ENCODE data around the gene FXYD2. TPM values are rescaled to one million over a fixed set of nuclear protein-coding genes. Genes with fewer than 3 reads are reported as not detected.

Gene FXYD2
- total and polyA plus RNA-seq, 4 experiments from 2014 or later, result 3.5 to 10.5 (median 8.2) TPM

DNA sequence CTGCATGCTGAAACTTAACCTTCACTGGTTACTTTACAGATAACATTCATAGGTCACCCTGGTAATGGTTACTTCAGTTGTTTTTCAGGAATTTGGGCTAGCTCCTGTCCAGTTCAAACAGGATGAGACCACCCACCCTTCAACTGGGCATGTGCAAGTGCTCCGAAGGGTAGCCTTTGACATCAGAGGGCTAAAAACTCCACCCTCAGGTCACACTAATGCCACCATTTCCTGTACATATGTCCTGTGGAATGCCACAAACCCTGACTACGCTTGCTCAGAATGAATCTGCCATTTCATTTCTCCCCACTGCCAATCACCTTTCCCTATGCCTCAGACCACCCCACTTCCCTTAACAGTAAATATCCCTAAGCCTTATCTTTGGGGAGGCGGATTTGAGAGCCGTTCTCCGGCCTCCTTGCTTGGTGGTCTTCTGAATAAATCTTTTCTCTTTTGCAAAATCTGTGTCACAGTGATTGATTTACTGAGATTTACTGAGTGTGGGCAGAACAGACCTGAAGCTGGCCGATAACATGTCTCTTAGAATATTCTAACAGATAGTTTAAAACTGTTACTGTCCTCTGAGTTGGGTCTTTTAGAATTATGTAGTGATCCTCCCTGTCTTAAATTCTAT, 25.4 kb upstream of the FXYD2 start:
- Histone ChIP-seq H3K36me3 (ENCODE audit: insufficient read depth, low read length) (no peaks in the 10 kb centered on the region), H3K9me3 (ENCODE audit: control insufficient read depth in 1 of 2, low read length in 2 of 2) (no peaks in the 10 kb centered on the region), H3K27ac (ENCODE audit: low read depth, low read length) (no peak overlapping the region), H3K4me1 (ENCODE audit: insufficient read depth, low read length) (no peaks in the 10 kb centered on the region), H3K4me3 (ENCODE audit: low read length in 2 of 2) (no peak overlapping the region), H3K27me3 (ENCODE audit: insufficient read depth, low read length) (no peaks in the 10 kb centered on the region)
- ChIA-PET POLR2A (ENCODE audit: partially characterized antibody) (no interaction called here), CTCF (ENCODE audit: partially characterized antibody) (interaction anchor here (2.3 to 4.8 kb wide), 3 partner anchors 97 to 204 kb away, joined by 12 to 23 read pairs (median 19); no protein-coding TSS in a partner anchor)
- DNase-seq, result no peak
- peaks cover 6 to 7% (median 6%) of the 10 kb centered on the region in 4 donors for H3K4me1 Mint-ChIP-seq
- intact Hi-C loops (cut with micrococcal nuclease), result no loop called here
- H3K9me3 Mint-ChIP-seq, result peaks cover 0 to 16% (median 8%) of the 10 kb centered on the region in 8 donors
- peaks cover 6% of the 10 kb centered on the region in 2 donors for H3K27me3 Mint-ChIP-seq
- peaks cover 0 to 13% of the 10 kb centered on the region in 2 donors for H3K36me3 Mint-ChIP-seq
- no peak overlapping the region for H3K4me3 Mint-ChIP-seq
- H3K27ac Mint-ChIP-seq, result peak overlapping the region in 1 of 7 donors; percentile 63

DNA sequence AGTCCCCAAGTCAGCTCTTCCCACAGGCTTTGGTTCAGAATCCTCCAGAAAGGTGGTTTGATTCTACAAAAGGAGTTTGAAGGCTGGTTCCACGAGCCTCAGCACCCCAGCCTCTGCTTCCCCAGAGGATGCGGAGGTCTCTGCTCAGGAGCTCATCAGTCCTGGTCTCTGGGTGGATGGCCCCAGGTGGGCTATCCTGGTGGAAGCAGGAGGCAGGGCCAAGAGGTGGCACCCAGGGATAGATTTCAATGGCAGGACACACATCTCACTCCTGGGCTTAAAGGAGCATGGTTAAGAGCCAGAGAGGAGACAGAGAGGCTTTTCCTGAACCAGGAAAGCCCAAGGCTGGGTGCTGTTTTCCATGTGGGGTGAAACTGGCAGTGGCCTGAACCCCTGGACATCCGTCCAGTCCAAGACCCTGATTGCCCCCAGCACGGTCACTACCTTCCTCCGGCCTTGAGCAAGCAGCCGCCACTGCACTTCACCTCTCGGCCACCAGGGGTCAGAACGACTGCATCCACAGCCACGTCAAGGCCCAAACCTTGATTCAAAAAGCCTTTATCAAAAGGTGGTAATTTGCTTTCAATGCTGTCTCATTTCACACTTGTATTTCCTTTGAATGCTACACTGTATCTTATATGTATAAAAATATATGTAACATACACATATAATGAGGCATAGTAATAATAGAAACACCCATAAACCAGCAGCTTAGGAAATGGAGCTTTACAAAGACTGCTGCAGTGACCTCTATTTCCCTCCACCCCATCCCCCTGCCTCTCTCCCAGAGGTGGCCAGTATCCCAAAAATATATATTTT, 19.3 kb upstream of the FXYD2 start:
- peak; percentile 72 to 79 (median 76) for DNase-seq
- Mint-ChIP-seq H3K27ac (peak overlapping the region in 2 of 7 donors; percentile 56 to 79), H3K36me3 (no peaks in the 10 kb centered on the region), H3K27me3 (no peaks in the 10 kb centered on the region), H3K4me3 (no peak overlapping the region), H3K9me3 (peaks cover 0 to 2% (median 0%) of the 10 kb centered on the region in 8 donors), H3K4me1 (peaks cover 0 to 8% (median 2%) of the 10 kb centered on the region in 4 donors)
- H3K4me3 ChIP-seq (ENCODE audit: low read length in 2 of 2), result no peak overlapping the region
- no peaks in the 10 kb centered on the region for H3K36me3 ChIP-seq (ENCODE audit: insufficient read depth, low read length)
- no peaks in the 10 kb centered on the region for H3K27me3 ChIP-seq (ENCODE audit: insufficient read depth, low read length)
- H3K9me3 ChIP-seq (ENCODE audit: control insufficient read depth in 1 of 2, low read length in 2 of 2), result no peaks in the 10 kb centered on the region
- intact Hi-C loops (cut with micrococcal nuclease), result loop anchor here (1.0 to 5.0 kb wide), 4 partner anchors 103 to 327 kb away; no protein-coding TSS in a partner anchor
- CTCF ChIA-PET (ENCODE audit: partially characterized antibody), result interaction anchor here (0.6 to 7.8 kb wide), 27 partner anchors 10 to 1225 kb away, joined by 3 to 286 read pairs (median 4); partner anchors contain the start of genes FXYD6 and IL10RA
- POLR2A ChIA-PET (ENCODE audit: partially characterized antibody), result interaction anchor here (0.7 to 3.8 kb wide), 11 partner anchors 18 to 209 kb away, joined by 3 to 23 read pairs (median 4); partner anchors contain the start of gene IL10RA
- H3K27ac ChIP-seq (ENCODE audit: low read depth, low read length), result no peak overlapping the region
- peaks cover 4% of the 10 kb centered on the region for H3K4me1 ChIP-seq (ENCODE audit: insufficient read depth, low read length)

DNA sequence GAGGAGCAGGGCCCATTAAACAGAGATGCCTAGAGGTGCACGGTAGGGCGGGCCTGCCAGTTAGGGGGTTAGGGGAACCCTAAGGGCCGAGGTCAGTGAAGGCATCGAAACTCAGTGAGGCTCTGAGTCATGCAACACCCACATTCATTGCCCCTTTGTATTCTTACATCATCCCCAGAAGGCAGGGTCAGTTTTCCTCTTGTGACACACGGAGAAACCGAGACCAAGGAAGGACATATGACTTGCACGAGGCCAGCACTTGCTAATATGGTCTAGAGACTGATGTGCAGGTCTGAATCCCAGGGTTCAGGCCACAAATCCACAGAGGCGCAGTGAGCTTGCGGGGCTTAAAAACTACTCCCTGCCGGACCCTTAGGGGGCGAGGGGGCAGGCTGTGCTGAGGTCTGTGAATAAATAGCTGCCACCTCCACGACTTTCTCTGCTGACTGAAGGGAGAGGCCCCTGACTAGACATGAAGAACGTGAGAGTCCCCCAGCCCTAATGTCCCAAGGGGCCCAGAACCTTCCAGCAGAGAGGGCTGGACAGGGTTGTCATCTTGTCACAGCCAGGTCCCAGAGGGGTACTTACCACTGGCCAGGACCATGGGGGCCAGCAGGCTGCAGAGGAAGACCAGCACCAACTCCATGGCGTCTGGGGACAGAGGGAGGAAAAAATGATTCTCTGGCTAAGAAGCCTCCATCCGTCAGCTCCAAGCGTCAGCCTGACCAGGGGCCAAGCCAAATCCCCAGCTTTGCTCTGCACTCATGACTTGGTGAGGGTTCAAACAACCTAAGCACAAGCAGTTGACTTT, 17.8 kb upstream of the FXYD2 start:
- DNase-seq, result no peak
- Histone ChIP-seq H3K36me3 (ENCODE audit: insufficient read depth, low read length) (no peaks in the 10 kb centered on the region), H3K9me3 (ENCODE audit: control insufficient read depth in 1 of 2, low read length in 2 of 2) (no peaks in the 10 kb centered on the region), H3K4me1 (ENCODE audit: insufficient read depth, low read length) (peaks cover 4% of the 10 kb centered on the region), H3K27ac (ENCODE audit: low read depth, low read length) (no peak overlapping the region), H3K4me3 (ENCODE audit: low read length in 2 of 2) (no peak overlapping the region), H3K27me3 (ENCODE audit: insufficient read depth, low read length) (no peaks in the 10 kb centered on the region)
- Mint-ChIP-seq H3K27me3 (no peaks in the 10 kb centered on the region), H3K9me3 (peaks cover 0 to 4% (median 0%) of the 10 kb centered on the region in 8 donors), H3K4me3 (no peak overlapping the region), H3K36me3 (no peaks in the 10 kb centered on the region), H3K27ac (no peak overlapping the region), H3K4me1 (peaks cover 0 to 8% (median 2%) of the 10 kb centered on the region in 4 donors)
- intact Hi-C loops (cut with micrococcal nuclease), result loop anchor here (5.0 kb wide), 1 partner anchor 160 kb away; no protein-coding TSS in a partner anchor
- ChIA-PET POLR2A (ENCODE audit: partially characterized antibody) (interaction anchor here (1.0 to 3.8 kb wide), 4 partner anchors 105 to 211 kb away, joined by 3 to 23 read pairs (median 10); no protein-coding TSS in a partner anchor), CTCF (ENCODE audit: partially characterized antibody) (interaction anchor here (1.1 to 7.8 kb wide), 11 partner anchors 8 to 328 kb away, joined by 3 to 286 read pairs (median 16); partner anchors contain the start of gene IL10RA)

DNA sequence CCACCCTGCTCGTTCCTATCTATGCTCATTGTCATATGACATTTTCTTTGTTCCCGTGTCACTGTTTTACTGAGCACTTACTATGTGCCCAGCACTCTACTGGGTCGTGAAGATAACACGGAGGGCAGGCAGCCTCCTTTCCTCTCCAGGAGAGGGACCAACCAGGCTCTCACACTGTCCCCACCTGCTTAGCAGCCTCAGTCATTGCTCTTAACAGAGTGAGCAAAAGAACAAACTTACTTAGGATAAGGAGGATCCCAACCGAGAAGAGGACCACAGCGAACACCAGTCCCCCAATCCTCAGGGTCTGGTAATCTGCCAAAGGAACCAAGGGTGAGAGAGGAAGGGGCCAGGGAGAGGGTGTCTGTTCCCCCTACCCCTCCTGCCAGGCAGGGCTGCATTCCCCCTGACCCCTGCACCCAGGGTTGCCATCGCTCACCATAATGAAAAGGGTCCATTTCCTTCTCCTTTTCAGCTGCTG, 17.0 kb upstream of the FXYD2 start:
- Histone ChIP-seq H3K4me3 (ENCODE audit: low read length in 2 of 2) (no peak overlapping the region), H3K4me1 (ENCODE audit: insufficient read depth, low read length) (peaks cover 4% of the 10 kb centered on the region), H3K9me3 (ENCODE audit: control insufficient read depth in 1 of 2, low read length in 2 of 2) (no peaks in the 10 kb centered on the region), H3K36me3 (ENCODE audit: insufficient read depth, low read length) (no peaks in the 10 kb centered on the region), H3K27ac (ENCODE audit: low read depth, low read length) (no peak overlapping the region), H3K27me3 (ENCODE audit: insufficient read depth, low read length) (no peaks in the 10 kb centered on the region)
- ChIA-PET CTCF (ENCODE audit: partially characterized antibody) (interaction anchor here (1.2 to 7.8 kb wide), 8 partner anchors 8 to 329 kb away, joined by 3 to 286 read pairs (median 17); partner anchors contain the start of gene IL10RA), POLR2A (ENCODE audit: partially characterized antibody) (interaction anchor here (1.0 to 2.9 kb wide), 2 partner anchors 105 to 203 kb away, joined by 3 to 17 read pairs; no protein-coding TSS in a partner anchor)
- DNase-seq, result no peak
- Mint-ChIP-seq H3K4me3 (no peak overlapping the region), H3K9me3 (peaks cover 0 to 2% (median 0%) of the 10 kb centered on the region in 8 donors), H3K27ac (no peak overlapping the region), H3K36me3 (no peaks in the 10 kb centered on the region), H3K4me1 (peaks cover 0 to 8% (median 2%) of the 10 kb centered on the region in 4 donors), H3K27me3 (peaks cover 0 to 2% of the 10 kb centered on the region in 2 donors)
- intact Hi-C loops (cut with micrococcal nuclease), result loop anchor here (5.0 kb wide), 1 partner anchor 161 kb away; no protein-coding TSS in a partner anchor

DNA sequence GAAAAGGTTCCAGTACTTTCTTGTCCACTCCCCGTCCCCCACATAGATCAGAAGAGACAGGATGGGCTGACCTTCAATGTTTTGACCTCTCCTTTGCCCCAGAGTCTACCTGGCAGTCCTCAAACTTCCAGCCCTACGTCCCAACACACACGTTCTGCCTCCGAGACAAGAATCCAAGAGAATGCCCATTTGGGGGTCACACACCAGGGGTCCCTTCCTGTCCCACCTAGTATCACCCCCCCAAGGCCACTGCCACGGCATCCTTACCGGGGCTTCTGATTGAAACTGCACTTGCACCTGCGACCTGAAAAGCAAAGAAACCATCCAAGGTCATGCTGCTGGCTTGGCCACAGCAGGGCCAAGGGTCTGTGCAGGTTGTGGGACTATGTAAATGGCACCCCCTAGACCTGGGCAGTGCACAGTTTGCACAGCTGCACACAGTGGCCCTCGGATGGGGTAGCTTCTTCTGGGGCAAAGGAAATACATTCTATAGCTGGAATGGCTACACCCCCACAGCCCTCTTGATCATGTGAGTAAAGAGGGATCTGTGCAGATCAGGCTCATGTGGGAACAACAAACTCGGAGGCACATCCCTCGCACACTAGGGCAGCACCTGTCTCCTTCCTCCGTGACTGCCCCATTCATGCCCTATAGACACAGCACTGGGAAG, 16.5 kb upstream of the FXYD2 start:
- peaks cover 0 to 2% of the 10 kb centered on the region in 2 donors for H3K27me3 Mint-ChIP-seq
- H3K4me3 Mint-ChIP-seq, result no peak overlapping the region
- Histone ChIP-seq H3K9me3 (ENCODE audit: control insufficient read depth in 1 of 2, low read length in 2 of 2) (no peaks in the 10 kb centered on the region), H3K4me3 (ENCODE audit: low read length in 2 of 2) (no peak overlapping the region), H3K36me3 (ENCODE audit: insufficient read depth, low read length) (no peaks in the 10 kb centered on the region), H3K4me1 (ENCODE audit: insufficient read depth, low read length) (peaks cover 4% of the 10 kb centered on the region), H3K27ac (ENCODE audit: low read depth, low read length) (no peak overlapping the region), H3K27me3 (ENCODE audit: insufficient read depth, low read length) (no peaks in the 10 kb centered on the region)
- DNase-seq, result no peak
- ChIA-PET POLR2A (ENCODE audit: partially characterized antibody) (no interaction called here), CTCF (ENCODE audit: partially characterized antibody) (interaction anchor here (0.7 to 7.8 kb wide), 3 partner anchors 33 to 215 kb away, joined by 4 to 286 read pairs (median 226); no protein-coding TSS in a partner anchor)
- peak overlapping the region in 2 of 7 donors; percentile 4 to 42 for H3K27ac Mint-ChIP-seq
- intact Hi-C loops (cut with micrococcal nuclease), result loop anchor here (5.0 kb wide), 1 partner anchor 161 kb away; no protein-coding TSS in a partner anchor
- peaks cover 0 to 2% (median 0%) of the 10 kb centered on the region in 8 donors for H3K9me3 Mint-ChIP-seq
- H3K4me1 Mint-ChIP-seq, result peaks cover 0 to 8% (median 2%) of the 10 kb centered on the region in 4 donors
- H3K36me3 Mint-ChIP-seq, result no peaks in the 10 kb centered on the region

Data from CD4-positive, alpha-beta memory T cell (primary cell).